CD4-positive, alpha-beta T cell (primary cell): ENCODE results near the gene CLDN2. TPM values are rescaled to one million over a fixed set of nuclear protein-coding genes. Genes with fewer than 3 reads are reported as not detected.

ENCODE experiments used
- ATAC-seq: fragments of 200-7000 bp; cut with Tn5 transposase; one replicate; pipeline ENCODE4 v1.10.0; 2022; ENCODE audit warnings: mild to moderate bottlenecking; ENCODE audit not compliant: poor library complexity
- CTCF ChIA-PET: fragments of 350-600 bp; sonication (Branson Sonifier 250); formaldehyde crosslinking; loops from one replicate; lab custom pipeline; 2021; ENCODE audit warnings: antibody characterized with exemption, inconsistent platforms; lab: Charles Lee
- POLR2A ChIA-PET: fragments of 350-600 bp; sonication (Branson Sonifier 250); formaldehyde crosslinking; loops from one replicate; lab custom pipeline; 2021; ENCODE audit warnings: antibody characterized with exemption, inconsistent platforms; lab: Charles Lee
- DNase-seq, 14 experiments: peaks; one replicate each; pipeline ENCODE4 v3.0.0-alpha.2; 2013 to 2020; ENCODE audit warnings: mixed read lengths in 2 of 14
- H3K27ac ChIP-seq, 2 donors: one replicate each; pipeline versions ENCODE4 v1.5.1 to v1.7.0; 2013; ENCODE audit warnings: low read length in 2 of 2, low read depth in 1 of 2, mild to moderate bottlenecking in 1 of 2
- H3K27me3 ChIP-seq, 2 experiments: 1 replicate in 1 of 2; 2 replicates in 1 of 2; pipeline versions ENCODE4 v1.6.1 to v1.7.0; 2013; ENCODE audit warnings: low read length in 2 of 2, control low read depth in 1 of 2, mild to moderate bottlenecking in 1 of 2, moderate library complexity in 1 of 2; ENCODE audit not compliant: insufficient read depth in 2 of 2, control insufficient read depth in 1 of 2
- H3K36me3 ChIP-seq: one replicate; pipeline ENCODE4 v1.6.1; 2013; ENCODE audit warnings: low read length, control low read depth; ENCODE audit not compliant: insufficient read depth
- H3K4me1 ChIP-seq: one replicate; pipeline ENCODE4 v1.6.1; 2013; ENCODE audit warnings: low read length, control low read depth; ENCODE audit not compliant: insufficient read depth
- H3K4me3 ChIP-seq: one replicate; pipeline ENCODE4 v1.5.1; 2013; ENCODE audit warnings: mild to moderate bottlenecking, low read length, moderate library complexity
- H3K9me3 ChIP-seq, 2 experiments: 1 replicate in 1 of 2; 2 replicates in 1 of 2; pipeline versions ENCODE4 v1.6.1 to v1.7.0; 2013; ENCODE audit warnings: low read length in 2 of 2, mild to moderate bottlenecking in 2 of 2, control low read depth in 1 of 2, moderate library complexity in 1 of 2; ENCODE audit not compliant: control insufficient read depth in 1 of 2, insufficient read depth in 1 of 2
- H3K27ac Mint-ChIP-seq: one replicate; pipeline ENCODE4 v1.8.0; 2020; ENCODE audit warnings: mixed read lengths
- H3K27me3 Mint-ChIP-seq: one replicate; pipeline ENCODE4 v1.8.0; 2021; ENCODE audit warnings: mixed read lengths
- H3K36me3 Mint-ChIP-seq: one replicate; pipeline ENCODE4 v1.8.0; 2021; ENCODE audit warnings: low read depth, mixed read lengths
- H3K4me1 Mint-ChIP-seq: one replicate; pipeline ENCODE4 v1.8.0; 2021; ENCODE audit warnings: low read depth, mixed read lengths
- H3K4me3 Mint-ChIP-seq: one replicate; pipeline ENCODE4 v1.8.0; 2020; ENCODE audit warnings: mild to moderate bottlenecking, mixed read lengths
- H3K9me3 Mint-ChIP-seq: one replicate; pipeline ENCODE4 v1.8.0; 2020; ENCODE audit warnings: mixed read lengths
- CTCF ChIP-seq: fragments of 200-600 bp; IDR thresholded peaks from one replicate; pipeline ENCODE4 v1.8.0; 2022; ENCODE audit warnings: antibody characterized with exemption, mild to moderate bottlenecking
- intact Hi-C, 2 experiments: fragments of 100-400 bp; cut with DNase I in 1 of 2; cut with micrococcal nuclease in 1 of 2; formaldehyde crosslinking; loops; one replicate each; pipeline versions ENCODE4 v1.15.1 to v1.9.0; 2023 to 2025; cut with DNase I, micrococcal nuclease
- total RNA-seq, 174 experiments: library from RNA in 2 of 174; stranded (reverse) in 2 of 174; gene quantifications; one replicate each; pipeline ENCODE4 v1.2.3 and lab custom pipeline; 2021 to 2026

CLDN2 gene
- total RNA-seq, 2 experiments from 2014 or later: not detected

GRCh38 chrX:106921637-106922036 is 1.4 kb downstream of the CLDN2 start:
- CTCF ChIA-PET: no interaction called here

GRCh38 chrX:106927023-106927422 is 6.8 kb downstream of the CLDN2 start:
- Histone ChIP-seq H3K4me1 (no peaks in the 10 kb centered on the region), H3K27ac (no peak overlapping the region), H3K27me3 (no peaks in the 10 kb centered on the region), H3K4me3 (no peak overlapping the region), H3K9me3 (no peaks in the 10 kb centered on the region), H3K36me3 (no peaks in the 10 kb centered on the region)
- Mint-ChIP-seq H3K9me3 (no peaks in the 10 kb centered on the region), H3K27me3 (no peaks in the 10 kb centered on the region), H3K27ac (no peak overlapping the region), H3K4me1 (no peaks in the 10 kb centered on the region), H3K4me3 (no peak overlapping the region), H3K36me3 (no peaks in the 10 kb centered on the region)
- DNase-seq: no peak
- CTCF ChIA-PET: no interaction called here
- ATAC-seq: no peak
- TF ChIP-seq CTCF: no peak
- POLR2A ChIA-PET: no interaction called here
- intact Hi-C loops: no loop called here

More at GRCh38 chrX:106921637-106922036, 1.4 kb downstream of the CLDN2 start:
- peaks cover 17% of the 10 kb centered on the region for H3K4me1 ChIP-seq
- no peak for DNase-seq
- POLR2A ChIA-PET: no interaction called here
- intact Hi-C loops: no loop called here
- no peak overlapping the region for H3K4me3 ChIP-seq
- H3K9me3 ChIP-seq: no peaks in the 10 kb centered on the region
- Mint-ChIP-seq H3K9me3 (no peaks in the 10 kb centered on the region), H3K27ac (no peak overlapping the region), H3K4me3 (no peak overlapping the region), H3K36me3 (no peaks in the 10 kb centered on the region), H3K4me1 (peaks cover 21% of the 10 kb centered on the region), H3K27me3 (no peaks in the 10 kb centered on the region)
- ATAC-seq: no peak
- H3K27me3 ChIP-seq: no peaks in the 10 kb centered on the region
- H3K27ac ChIP-seq: no peak overlapping the region
- H3K36me3 ChIP-seq: no peaks in the 10 kb centered on the region
- TF ChIP-seq CTCF: no peak

DNA sequence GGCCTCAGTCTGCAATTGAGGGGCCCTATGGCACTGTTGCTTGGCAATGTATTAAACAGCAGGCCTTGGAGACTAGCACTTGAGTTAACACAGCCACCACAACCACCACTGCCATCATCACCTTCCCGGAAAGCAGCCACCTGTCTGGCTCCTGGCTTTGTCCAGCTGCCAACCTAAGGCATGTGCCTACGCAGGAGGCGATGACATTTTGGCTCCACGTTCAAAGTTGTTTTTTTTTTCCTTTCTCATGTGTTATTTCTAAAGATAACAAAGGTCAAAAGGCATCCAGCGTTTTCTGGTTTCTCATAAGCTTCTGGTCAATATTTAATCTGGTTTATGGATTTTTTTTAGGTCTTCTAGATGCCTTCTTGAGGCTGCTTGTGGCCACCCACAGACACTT is 7.5 kb downstream of the CLDN2 start:
- Mint-ChIP-seq H3K27me3 (no peaks in the 10 kb centered on the region), H3K4me3 (no peak overlapping the region), H3K9me3 (no peaks in the 10 kb centered on the region), H3K27ac (no peak overlapping the region), H3K36me3 (no peaks in the 10 kb centered on the region), H3K4me1 (peaks cover 3% of the 10 kb centered on the region)
- ChIA-PET POLR2A (no interaction called here), CTCF (no interaction called here)
- Histone ChIP-seq H3K27ac (no peak overlapping the region), H3K9me3 (no peaks in the 10 kb centered on the region), H3K4me1 (no peaks in the 10 kb centered on the region), H3K4me3 (no peak overlapping the region), H3K27me3 (no peaks in the 10 kb centered on the region), H3K36me3 (no peaks in the 10 kb centered on the region)
- intact Hi-C loops: no loop called here
- ATAC-seq (no peak), DNase-seq (no peak)
- no peak for TF ChIP-seq CTCF
